B cell (primary cell): ENCODE measurements around the gene IGFBP7. TPM values are rescaled to one million over a fixed set of nuclear protein-coding genes. Genes with fewer than 3 reads are reported as not detected.

Source experiments
- ATAC-seq: fragments of 200-7000 bp; cut with Tn5 transposase; one replicate; pipeline ENCODE4 v1.10.0; 2021; ENCODE audit warnings: low read depth, mild to moderate bottlenecking, moderate number of reproducible peaks, moderate library complexity
- CTCF ChIA-PET: fragments of 350-600 bp; sonication (Branson Sonifier 250); formaldehyde crosslinking; loops from one replicate; lab custom pipeline; 2021; ENCODE audit warnings: antibody characterized with exemption, inconsistent platforms; lab: Charles Lee
- POLR2A ChIA-PET: fragments of 350-600 bp; sonication (Branson Sonifier 250); formaldehyde crosslinking; loops from one replicate; lab custom pipeline; 2021; ENCODE audit warnings: antibody characterized with exemption; lab: Charles Lee
- DNase-seq: peaks from one replicate; pipeline ENCODE4 v3.0.0; 2013
- H2AFZ ChIP-seq: 2 replicates; pipeline ENCODE4 v1.6.1; 2012; ENCODE audit warnings: mild to moderate bottlenecking, low read depth, low read length; ENCODE audit not compliant: insufficient read depth, poor library complexity, severe bottlenecking
- H3K27ac ChIP-seq, 2 donors: 1 replicate in 1 of 2; 2 replicates in 1 of 2; pipeline ENCODE4 v1.5.1; 2012 to 2013; ENCODE audit warnings: low read length in 2 of 2, mild to moderate bottlenecking in 2 of 2, moderate library complexity in 1 of 2
- H3K27me3 ChIP-seq, 4 experiments: fragments of 200-600 bp in 1 of 4; sonication (generic) in 1 of 4; replicated peaks in 1 of 4; 1 replicate in 2 of 4; 2 replicates in 2 of 4; pipeline versions ENCODE4 v1.6.1 to v1.7.0; 2013 to 2016; ENCODE audit warnings: low read length in 3 of 4, mild to moderate bottlenecking in 2 of 4, mixed read lengths in 1 of 4, moderate library complexity in 1 of 4; ENCODE audit not compliant: insufficient read depth in 4 of 4, control insufficient read depth in 3 of 4; ENCODE audit errors: control extremely low read depth in 1 of 4
- H3K36me3 ChIP-seq, 2 experiments: replicated peaks in 1 of 2; 1 replicate in 1 of 2; 2 replicates in 1 of 2; pipeline versions ENCODE4 v1.6.1 to v1.7.1; 2013; ENCODE audit warnings: low read length in 1 of 2; ENCODE audit not compliant: insufficient read depth in 2 of 2, control insufficient read depth in 1 of 2; ENCODE audit errors: control extremely low read depth in 1 of 2, extremely low read depth in 1 of 2
- H3K4me1 ChIP-seq, 2 donors: fragments of 200-600 bp in 1 of 2; sonication (generic) in 1 of 2; 1 replicate in 1 of 2; 2 replicates in 1 of 2; pipeline versions ENCODE4 v1.5.1 to v1.6.1; 2013 to 2017; ENCODE audit warnings: low read length in 2 of 2; ENCODE audit not compliant: control insufficient read depth in 2 of 2, insufficient read depth in 2 of 2
- H3K4me2 ChIP-seq: replicated peaks from 2 replicates; pipeline ENCODE3; 2012; ENCODE audit warnings: mild to moderate bottlenecking, low read depth, low read length; ENCODE audit not compliant: poor library complexity, severe bottlenecking
- H3K4me3 ChIP-seq, 5 experiments: fragments of 200-600 bp in 1 of 5; sonication (generic) in 1 of 5; 1 replicate in 3 of 5; 2 replicates in 2 of 5; pipeline versions ENCODE4 v1.5.1 to v1.7.0; 2011 to 2016; ENCODE audit warnings: low read length in 4 of 5, mild to moderate bottlenecking in 4 of 5, low read depth in 2 of 5, control low read depth in 1 of 5, moderate library complexity in 1 of 5; ENCODE audit not compliant: insufficient read depth in 1 of 5; ENCODE audit errors: control extremely low read depth in 1 of 5, extremely low read depth in 1 of 5
- H3K79me2 ChIP-seq: fragments of 200-600 bp; sonication (generic); one replicate; pipeline ENCODE4 v1.6.0; 2016; ENCODE audit warnings: low read length; ENCODE audit not compliant: control insufficient read depth, insufficient read depth
- H3K9ac ChIP-seq: fragments of 200-600 bp; sonication (generic); 2 replicates; pipeline ENCODE4 v1.6.1; 2017; ENCODE audit warnings: mild to moderate bottlenecking, low read length, moderate library complexity
- H3K9me3 ChIP-seq, 3 donors: one replicate each; pipeline versions ENCODE4 v1.6.1 to v1.7.1; 2013; ENCODE audit warnings: low read length in 2 of 3; ENCODE audit not compliant: control insufficient read depth in 2 of 3, insufficient read depth in 1 of 3; ENCODE audit errors: control extremely low read depth in 1 of 3
- H4K20me1 ChIP-seq: 2 replicates; pipeline ENCODE4 v1.6.0; 2012; ENCODE audit warnings: mild to moderate bottlenecking, low read length; ENCODE audit not compliant: insufficient read depth, control insufficient read depth, poor library complexity, severe bottlenecking
- H3K27ac Mint-ChIP-seq: one replicate; pipeline ENCODE4 v1.8.0; 2021; ENCODE audit warnings: mixed read lengths
- H3K27me3 Mint-ChIP-seq: one replicate; pipeline ENCODE4 v1.8.0; 2021; ENCODE audit warnings: mixed read lengths
- H3K4me1 Mint-ChIP-seq: one replicate; pipeline ENCODE4 v1.8.0; 2021; ENCODE audit warnings: mixed read lengths
- H3K4me3 Mint-ChIP-seq: one replicate; pipeline ENCODE4 v1.8.0; 2021; ENCODE audit warnings: mixed read lengths
- H3K9me3 Mint-ChIP-seq: one replicate; pipeline ENCODE4 v1.8.0; 2022; ENCODE audit warnings: mixed read lengths; ENCODE audit not compliant: insufficient read depth
- EZH2 ChIP-seq: IDR thresholded peaks from 2 replicates; pipeline ENCODE4 v1.6.1; 2012; ENCODE audit warnings: borderline replicate concordance, low read depth, mild to moderate bottlenecking, moderate library complexity, low read length; ENCODE audit not compliant: insufficient read depth, poor library complexity, severe bottlenecking
- WGBS: methylation state at CpG from one replicate; pipeline ENCODE4 v1.1.5; 2013; ENCODE audit warnings: missing lambda C conversion rate; ENCODE audit not compliant: insufficient coverage; 5-methylcytosine and 5-hydroxymethylcytosine counted together
- intact Hi-C: fragments of 100-400 bp; cut with micrococcal nuclease; formaldehyde crosslinking; loops from one replicate; pipeline ENCODE4 v1.10.0; 2022
- polyA plus RNA-seq: library from polyadenylated mRNA; depleted of rRNA; stranded (reverse); fragments of >200 nt; gene quantifications from 2 replicates; pipeline ENCODE4 v1.2.3, GENCODE V29; 2012
- total RNA-seq, 2 donors: library from RNA; stranded (reverse); fragments of 120-200 nt in 1 of 2; gene quantifications; 1 replicate in 1 of 2; 2 replicates in 1 of 2; pipeline versions ENCODE4 v1.2.3 to v1.2.4, GENCODE V29; 2013 to 2022
- TF ChIP-seq, protein P1 (sequence below): fragments of 200-600 bp; IDR thresholded peaks from one replicate; pipeline ENCODE4 v1.8.0; 2022; ENCODE audit warnings: antibody characterized with exemption, mild to moderate bottlenecking

Gene IGFBP7
- total and polyA plus RNA-seq, 2 donors (not counting 1 experiment from before 2014, with no cell fraction given): 0.37 TPM; not detected in 1

DNA sequence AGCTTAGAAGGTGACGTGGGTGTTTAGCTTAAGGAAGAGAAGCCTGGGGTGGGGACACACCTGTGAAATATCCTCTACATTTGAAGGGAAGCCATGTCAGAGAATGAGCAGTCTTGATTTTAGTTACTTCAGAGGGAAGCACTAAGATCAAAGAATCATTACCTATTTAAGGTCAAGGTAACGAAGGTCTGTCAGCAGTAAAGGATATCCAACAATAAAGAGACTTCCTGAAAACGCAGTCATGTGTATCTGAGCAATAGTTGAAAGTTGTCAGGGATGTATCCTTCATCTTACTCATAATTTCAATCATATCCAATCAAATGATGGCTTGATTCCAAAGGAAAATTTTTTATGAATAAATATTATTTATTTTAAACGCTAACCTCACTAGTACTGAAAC, 33.5 kb downstream of the IGFBP7 start:
- intact Hi-C loops: no loop called here
- no peak overlapping the region for H3K27ac Mint-ChIP-seq
- Histone ChIP-seq H3K9me3 (no peaks in the 10 kb centered on the region), H3K9ac (no peak overlapping the region), H3K36me3 (no peaks in the 10 kb centered on the region), H3K27ac (no peak overlapping the region), H3K4me3 (no peak overlapping the region), H3K79me2 (no peaks in the 10 kb centered on the region), H4K20me1 (no peaks in the 10 kb centered on the region), H3K4me2 (no peak overlapping the region), H2AFZ (no peak overlapping the region), H3K4me1 (no peaks in the 10 kb centered on the region), H3K27me3 (no peaks in the 10 kb centered on the region)
- peaks cover 14% of the 10 kb centered on the region for H3K27me3 Mint-ChIP-seq
- TF ChIP-seq EZH2: no peak
- TF ChIP-seq, protein P1, sequence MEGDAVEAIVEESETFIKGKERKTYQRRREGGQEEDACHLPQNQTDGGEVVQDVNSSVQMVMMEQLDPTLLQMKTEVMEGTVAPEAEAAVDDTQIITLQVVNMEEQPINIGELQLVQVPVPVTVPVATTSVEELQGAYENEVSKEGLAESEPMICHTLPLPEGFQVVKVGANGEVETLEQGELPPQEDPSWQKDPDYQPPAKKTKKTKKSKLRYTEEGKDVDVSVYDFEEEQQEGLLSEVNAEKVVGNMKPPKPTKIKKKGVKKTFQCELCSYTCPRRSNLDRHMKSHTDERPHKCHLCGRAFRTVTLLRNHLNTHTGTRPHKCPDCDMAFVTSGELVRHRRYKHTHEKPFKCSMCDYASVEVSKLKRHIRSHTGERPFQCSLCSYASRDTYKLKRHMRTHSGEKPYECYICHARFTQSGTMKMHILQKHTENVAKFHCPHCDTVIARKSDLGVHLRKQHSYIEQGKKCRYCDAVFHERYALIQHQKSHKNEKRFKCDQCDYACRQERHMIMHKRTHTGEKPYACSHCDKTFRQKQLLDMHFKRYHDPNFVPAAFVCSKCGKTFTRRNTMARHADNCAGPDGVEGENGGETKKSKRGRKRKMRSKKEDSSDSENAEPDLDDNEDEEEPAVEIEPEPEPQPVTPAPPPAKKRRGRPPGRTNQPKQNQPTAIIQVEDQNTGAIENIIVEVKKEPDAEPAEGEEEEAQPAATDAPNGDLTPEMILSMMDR: no peak
- ChIA-PET CTCF (no interaction called here), POLR2A (no interaction called here)
- H3K4me3 Mint-ChIP-seq: no peak overlapping the region
- no peaks in the 10 kb centered on the region for H3K9me3 Mint-ChIP-seq
- WGBS: no CpG with 5 or more reads among the region's 4 CpGs
- DNase-seq (no peak), ATAC-seq (no peak)
- H3K4me1 Mint-ChIP-seq: no peaks in the 10 kb centered on the region

DNA sequence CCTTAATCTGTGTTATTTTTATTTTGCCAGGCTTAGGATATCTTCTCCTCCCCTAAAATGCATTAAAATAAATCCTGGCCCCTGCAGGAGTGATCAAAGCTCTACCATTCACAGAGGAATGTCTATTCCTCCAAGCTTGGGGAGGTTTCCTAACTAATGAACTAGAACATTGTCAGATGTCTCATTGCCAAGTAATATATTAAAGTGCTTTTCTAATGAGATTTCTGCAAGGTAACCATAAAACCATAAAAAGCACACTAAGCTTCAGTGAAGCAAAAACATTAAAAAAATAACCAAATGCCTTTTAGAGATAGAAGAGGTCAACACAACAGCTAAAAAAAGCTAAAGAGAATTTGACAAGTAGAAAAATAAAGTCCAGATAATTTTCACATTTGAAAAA, 34.8 kb downstream of the IGFBP7 start:
- Mint-ChIP-seq H3K4me3 (no peak overlapping the region), H3K27me3 (peaks cover 14% of the 10 kb centered on the region), H3K27ac (no peak overlapping the region), H3K9me3 (no peaks in the 10 kb centered on the region), H3K4me1 (no peaks in the 10 kb centered on the region)
- Histone ChIP-seq H3K4me3 (no peak overlapping the region), H3K9me3 (no peaks in the 10 kb centered on the region), H3K4me2 (no peak overlapping the region), H4K20me1 (no peaks in the 10 kb centered on the region), H3K79me2 (no peaks in the 10 kb centered on the region), H3K9ac (no peak overlapping the region), H3K27me3 (no peaks in the 10 kb centered on the region), H2AFZ (no peak overlapping the region), H3K36me3 (no peaks in the 10 kb centered on the region), H3K4me1 (no peaks in the 10 kb centered on the region), H3K27ac (no peak overlapping the region)
- ATAC-seq (no peak), DNase-seq (no peak)
- ChIA-PET CTCF (no interaction called here), POLR2A (no interaction called here)
- TF ChIP-seq EZH2: no peak
- TF ChIP-seq, protein P1: no peak
- intact Hi-C loops: no loop called here
